SU-DHL-6 (cell line): ENCODE measurements around the gene DPPA2.

Experiments used
- H2AFZ ChIP-seq: fragments of 200-600 bp; sonication (generic); 2 replicates; pipeline ENCODE4 v1.6.1; 2014; ENCODE audit warnings: low read depth, mild to moderate bottlenecking, moderate library complexity, mixed read lengths, antibody characterized with exemption, low read length; ENCODE audit not compliant: severe bottlenecking
- H3F3A ChIP-seq: fragments of 200-600 bp; shearing (Covaris generic); 2 replicates; pipeline ENCODE4 v1.6.0; 2016; ENCODE audit warnings: antibody characterized with exemption, mild to moderate bottlenecking; ENCODE audit not compliant: insufficient read depth
- H3K27ac ChIP-seq: fragments of 200-600 bp; sonication (generic); 2 replicates; pipeline ENCODE4 v1.5.1; 2016; ENCODE audit warnings: low read depth, mild to moderate bottlenecking, low read length, moderate library complexity, mixed read lengths
- H3K27me3 ChIP-seq: fragments of 200-600 bp; sonication (generic), shearing (Covaris generic); 2 replicates; pipeline ENCODE4 v1.6.0; 2014; ENCODE audit warnings: mild to moderate bottlenecking, low read length
- H3K36me3 ChIP-seq: fragments of 200-600 bp; sonication (generic); 2 replicates; pipeline ENCODE4 v1.6.1; 2014; ENCODE audit warnings: mild to moderate bottlenecking, low read length, mixed read lengths
- H3K4me2 ChIP-seq: fragments of 300-600, 200-600 bp; shearing (Covaris generic), sonication (generic); 2 replicates; pipeline ENCODE4 v1.6.0; 2014; ENCODE audit warnings: low read length, low read depth, mild to moderate bottlenecking; ENCODE audit not compliant: poor library complexity, severe bottlenecking
- H3K4me3 ChIP-seq: fragments of 200-600 bp; sonication (generic); 2 replicates; pipeline ENCODE4 v1.5.1; 2014; ENCODE audit warnings: antibody characterized with exemption, low read length, mild to moderate bottlenecking, mixed read lengths; ENCODE audit not compliant: insufficient read depth, poor library complexity, severe bottlenecking
- H3K79me2 ChIP-seq: fragments of 200-600 bp; sonication (generic); 2 replicates; pipeline ENCODE4 v1.6.1; 2014; ENCODE audit warnings: mild to moderate bottlenecking, low read length, moderate library complexity; ENCODE audit not compliant: insufficient read depth
- H3K9ac ChIP-seq: fragments of 200-600 bp; sonication (generic); 2 replicates; pipeline ENCODE4 v1.7.0; 2014; ENCODE audit warnings: mild to moderate bottlenecking, low read length
- H3K9me2 ChIP-seq: fragments of 200-600 bp; sonication (generic); replicated peaks from 2 replicates; pipeline ENCODE4 v1.6.1; 2014; ENCODE audit warnings: low read length; ENCODE audit not compliant: insufficient read depth
- H3K9me3 ChIP-seq: fragments of 200-600 bp; sonication (generic); 2 replicates; pipeline ENCODE4 v1.6.1; 2014; ENCODE audit warnings: low read length, mixed read lengths; ENCODE audit not compliant: insufficient read depth
- H4K20me1 ChIP-seq: fragments of 200-600 bp; sonication (generic); 2 replicates; pipeline ENCODE4 v1.6.1; 2014; ENCODE audit warnings: low read depth, mild to moderate bottlenecking, antibody characterized with exemption, low read length, moderate library complexity, mixed read lengths
- EZH2phosphoT487 ChIP-seq: fragments of 200-600 bp; sonication (generic), shearing (Covaris generic); conservative IDR thresholded peaks from 2 replicates; pipeline ENCODE4 v1.6.1; 2018; ENCODE audit warnings: mild to moderate bottlenecking, antibody characterized with exemption, low read length, moderate library complexity, mixed read lengths
- TF ChIP-seq, protein P1 (sequence below): fragments of 200-600 bp; sonication (generic); IDR thresholded peaks from one replicate; pipeline ENCODE4 v1.5.1; 2017; ENCODE audit warnings: antibody characterized with exemption, mild to moderate bottlenecking, low read length, moderate library complexity; ENCODE audit not compliant: insufficient read depth, poor library complexity, severe bottlenecking

DPPA2 gene

DNA sequence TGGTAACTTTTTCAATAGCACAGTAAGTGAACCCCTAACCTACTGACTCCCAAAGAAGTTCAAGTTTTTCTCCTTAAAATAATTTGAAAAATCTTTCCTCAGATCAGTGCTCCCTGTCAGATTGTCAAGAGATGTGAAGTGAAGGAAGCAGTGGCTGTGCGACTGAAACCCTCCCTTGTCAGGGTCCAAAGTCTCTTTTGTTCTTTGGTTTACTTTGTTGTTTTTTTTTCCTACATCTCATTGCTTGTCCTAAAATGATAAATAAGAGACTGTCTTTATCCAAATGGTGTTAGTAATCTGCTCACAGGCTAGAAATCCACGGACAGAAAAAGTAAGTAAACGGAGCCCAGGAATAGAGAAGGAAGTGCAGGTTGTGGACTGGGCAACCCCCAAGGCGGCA, 22.0 kb upstream of the DPPA2 start:
- TF ChIP-seq, protein P1, sequence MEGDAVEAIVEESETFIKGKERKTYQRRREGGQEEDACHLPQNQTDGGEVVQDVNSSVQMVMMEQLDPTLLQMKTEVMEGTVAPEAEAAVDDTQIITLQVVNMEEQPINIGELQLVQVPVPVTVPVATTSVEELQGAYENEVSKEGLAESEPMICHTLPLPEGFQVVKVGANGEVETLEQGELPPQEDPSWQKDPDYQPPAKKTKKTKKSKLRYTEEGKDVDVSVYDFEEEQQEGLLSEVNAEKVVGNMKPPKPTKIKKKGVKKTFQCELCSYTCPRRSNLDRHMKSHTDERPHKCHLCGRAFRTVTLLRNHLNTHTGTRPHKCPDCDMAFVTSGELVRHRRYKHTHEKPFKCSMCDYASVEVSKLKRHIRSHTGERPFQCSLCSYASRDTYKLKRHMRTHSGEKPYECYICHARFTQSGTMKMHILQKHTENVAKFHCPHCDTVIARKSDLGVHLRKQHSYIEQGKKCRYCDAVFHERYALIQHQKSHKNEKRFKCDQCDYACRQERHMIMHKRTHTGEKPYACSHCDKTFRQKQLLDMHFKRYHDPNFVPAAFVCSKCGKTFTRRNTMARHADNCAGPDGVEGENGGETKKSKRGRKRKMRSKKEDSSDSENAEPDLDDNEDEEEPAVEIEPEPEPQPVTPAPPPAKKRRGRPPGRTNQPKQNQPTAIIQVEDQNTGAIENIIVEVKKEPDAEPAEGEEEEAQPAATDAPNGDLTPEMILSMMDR: no peak
- H3K79me2 ChIP-seq: no peaks in the 10 kb centered on the region
- H2AFZ ChIP-seq: no peak overlapping the region
- no peaks in the 10 kb centered on the region for H3K9me3 ChIP-seq
- H3K27ac ChIP-seq: no peak overlapping the region
- H3K27me3 ChIP-seq: no peaks in the 10 kb centered on the region
- no peak overlapping the region for H3K4me3 ChIP-seq
- no peaks in the 10 kb centered on the region for H3K9me2 ChIP-seq
- no peaks in the 10 kb centered on the region for H3K36me3 ChIP-seq
- no peak overlapping the region for H3K9ac ChIP-seq
- no peaks in the 10 kb centered on the region for H3F3A ChIP-seq
- H4K20me1 ChIP-seq: no peaks in the 10 kb centered on the region
- H3K4me2 ChIP-seq: no peak overlapping the region

DNA sequence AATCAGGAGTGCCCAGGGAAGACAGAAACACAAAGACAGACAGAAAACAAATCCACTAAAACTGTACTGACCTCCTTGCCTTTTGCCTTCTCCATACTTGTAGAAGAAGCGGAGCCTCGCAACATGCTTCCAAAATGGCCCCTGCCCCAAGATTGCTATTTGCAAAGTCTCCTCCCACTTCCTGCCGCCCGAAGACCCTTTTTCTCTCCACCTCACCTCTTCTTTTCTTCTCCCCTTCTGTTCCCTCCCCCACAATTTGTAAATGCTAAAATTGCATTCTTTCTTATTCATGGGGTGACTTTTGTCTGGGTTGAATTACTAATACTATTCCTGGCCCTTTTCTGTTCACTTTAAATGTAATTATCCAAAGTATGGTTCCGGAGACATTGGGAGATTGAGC, 21.1 kb upstream of the DPPA2 start, which contains the start of gene DPPA4:
Gene DPPA4 (minus strand): TSS at position 154 of the 400 bp plus-strand sequence. CDS start 29 bp downstream, at position 125.
- Histone ChIP-seq H3K9me2 (no peaks in the 10 kb centered on the region), H4K20me1 (no peaks in the 10 kb centered on the region), H3F3A (no peaks in the 10 kb centered on the region), H3K9ac (no peak within 1 kb of the TSS), H3K79me2 (no peaks in the 10 kb centered on the region), H3K27me3 (no peaks in the 10 kb centered on the region), H3K27ac (no peak within 1 kb of the TSS), H3K4me2 (no peak within 1 kb of the TSS), H3K36me3 (no peaks in the 10 kb centered on the region), H3K9me3 (no peaks in the 10 kb centered on the region), H3K4me3 (no peak within 1 kb of the TSS), H2AFZ (no peak within 1 kb of the TSS)
- TF ChIP-seq EZH2phosphoT487: no peak
- TF ChIP-seq, protein P1: no peak

DNA sequence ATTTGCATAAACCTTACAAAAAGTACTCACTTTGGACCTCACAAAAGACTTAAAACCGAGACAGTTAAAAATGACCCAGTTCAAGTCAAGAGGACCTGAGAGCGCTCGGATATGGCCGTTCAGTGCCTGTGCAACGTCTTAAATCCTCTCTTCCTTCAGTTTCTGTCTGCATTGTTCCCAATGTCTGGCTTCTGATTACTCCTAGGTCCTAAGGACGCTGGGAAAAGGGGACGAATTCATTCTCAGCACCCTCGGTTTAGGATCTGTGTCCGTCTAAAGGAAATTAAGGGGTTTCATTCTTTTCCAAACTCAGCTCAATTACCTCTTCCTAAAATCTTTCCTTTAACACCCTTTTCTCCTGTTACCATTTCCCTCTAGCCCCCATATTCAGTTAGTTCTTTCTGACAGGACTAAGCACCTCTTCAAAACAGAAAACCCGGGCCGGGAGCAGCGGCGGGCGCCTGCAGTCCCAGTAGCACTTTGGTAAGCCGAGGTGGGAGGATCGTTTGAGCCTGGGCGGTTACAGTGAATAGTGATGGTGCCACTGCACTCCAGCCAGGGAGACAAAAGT, 20.1 kb upstream of the DPPA2 start:
- H3K9me2 ChIP-seq: no peaks in the 10 kb centered on the region
- no peaks in the 10 kb centered on the region for H3K9me3 ChIP-seq
- H3K36me3 ChIP-seq: no peaks in the 10 kb centered on the region
- H3F3A ChIP-seq: no peaks in the 10 kb centered on the region
- H3K27ac ChIP-seq: no peak overlapping the region
- H3K79me2 ChIP-seq: no peaks in the 10 kb centered on the region
- H4K20me1 ChIP-seq: no peaks in the 10 kb centered on the region
- no peaks in the 10 kb centered on the region for H3K27me3 ChIP-seq
- H3K4me3 ChIP-seq: no peak overlapping the region
- H3K9ac ChIP-seq: no peak overlapping the region
- TF ChIP-seq, protein P1: no peak
- TF ChIP-seq EZH2phosphoT487: no peak
- H2AFZ ChIP-seq: no peak overlapping the region
- H3K4me2 ChIP-seq: no peak overlapping the region
